K562 (cell line): ENCODE data around the gene ZDHHC11B. TPM values are rescaled to one million over a fixed set of nuclear protein-coding genes. Genes with fewer than 3 reads are reported as not detected.

Source experiments
- ARID4B ChIP-seq: sonication (generic); formaldehyde crosslinking; IDR thresholded peaks from 2 replicates; pipeline ENCODE4 v1.8.0; 2022; ENCODE audit warnings: mild to moderate bottlenecking, missing genetic modification reagents
- ATF3 ChIP-seq, 2 experiments: fragments of 450-650 bp in 1 of 2; sonication (generic) in 1 of 2; formaldehyde crosslinking in 1 of 2; IDR thresholded peaks in 1 of 2; conservative IDR thresholded peaks in 1 of 2; 2 replicates each; pipeline versions ENCODE4 v1.6.1 to v1.8.1; 2016 to 2023; ENCODE audit warnings: mild to moderate bottlenecking in 2 of 2, moderate library complexity in 2 of 2, inconsistent platforms in 1 of 2, missing genetic modification reagents in 1 of 2
- CHD4 ChIP-seq: fragments of 200-600 bp; sonication (generic); IDR thresholded peaks from 3 replicates; pipeline ENCODE4 v1.6.1; 2012; ENCODE audit warnings: low read depth, mild to moderate bottlenecking, mixed read lengths, low read length, inconsistent platforms; ENCODE audit not compliant: insufficient read depth, insufficient replicate concordance, poor library complexity, severe bottlenecking
- E2F3 ChIP-seq: fragments of 250-450 bp; sonication (Bioruptor Pico); IDR thresholded peaks from 2 replicates; pipeline ENCODE4 v1.4.0; 2020; ENCODE audit warnings: mild to moderate bottlenecking
- HMGN3 ChIP-seq: IDR thresholded peaks from 2 replicates; pipeline ENCODE4 v1.6.1; 2011; ENCODE audit warnings: borderline replicate concordance, low read depth, mild to moderate bottlenecking, mixed read lengths, low read length; ENCODE audit not compliant: insufficient read length; ENCODE audit errors: extremely low read depth
- SMAD2 ChIP-seq: fragments of 150-350 bp; IDR thresholded peaks from 2 replicates; pipeline ENCODE4 v1.6.1; 2014; ENCODE audit warnings: low read depth, mild to moderate bottlenecking, low read length
- SMAD3 ChIP-seq: fragments of 450-650 bp; formaldehyde crosslinking; conservative IDR thresholded peaks from 2 replicates; pipeline ENCODE4 v1.4.0; 2020; ENCODE audit warnings: mild to moderate bottlenecking
- TFAP4 ChIP-seq: sonication (generic); formaldehyde crosslinking; IDR thresholded peaks from 2 replicates; pipeline ENCODE4 v1.8.0; 2022; ENCODE audit warnings: missing genetic modification reagents, mild to moderate bottlenecking, moderate library complexity, borderline replicate concordance
- YY1 ChIP-seq, 3 experiments: IDR thresholded peaks; 2 replicates each; pipeline ENCODE4 v1.6.1; 2011; ENCODE audit warnings: low read length in 2 of 3, mild to moderate bottlenecking in 2 of 3, moderate library complexity in 2 of 3, borderline replicate concordance in 1 of 3, control low read depth in 1 of 3, low read depth in 1 of 3; ENCODE audit not compliant: insufficient read depth in 3 of 3, insufficient replicate concordance in 2 of 3, control insufficient read depth in 1 of 3, insufficient read length in 1 of 3; ENCODE audit errors: extremely low read depth in 1 of 3
- ZKSCAN3 ChIP-seq: fragments of 250-450 bp; sonication (Bioruptor Pico); IDR thresholded peaks from 2 replicates; pipeline ENCODE4 v1.4.0; 2020
- ZNF347 ChIP-seq: fragments of 450-650 bp; formaldehyde crosslinking; IDR thresholded peaks from 2 replicates; pipeline ENCODE4 v1.4.0; 2020; ENCODE audit warnings: low read depth, mild to moderate bottlenecking, moderate library complexity
- ZNF561 ChIP-seq: fragments of 450-650 bp; formaldehyde crosslinking; conservative IDR thresholded peaks from 2 replicates; pipeline ENCODE4 v1.4.0; 2020; ENCODE audit warnings: mild to moderate bottlenecking, moderate library complexity
- polyA plus RNA-seq, 8 experiments: library from polyadenylated mRNA; depleted of rRNA in 4 of 8; stranded (reverse) in 5 of 8; unstranded in 3 of 8; fragments of >200 nt; fragmentation: Nextera tagmentation in 2 of 8; fragmentation: Illumina TruSeq in 1 of 8; extraction: Ambion mirVana in 2 of 8; extraction: Trizol in 1 of 8; gene quantifications; 2 replicates each; pipeline versions ENCODE4 v1.2.1 to v1.2.3, GENCODE V29; 2011 to 2014; ENCODE audit warnings: inconsistent platforms in 1 of 8, missing spikeins in 1 of 8
- total RNA-seq, 7 experiments: library from RNA; depleted of rRNA in 6 of 7; stranded (reverse); fragments of >200 nt in 6 of 7; fragmentation: Illumina TruSeq in 2 of 7; extraction: Trizol in 2 of 7; gene quantifications; 2 replicates each; pipeline versions ENCODE4 v1.2.1 to v1.2.3, GENCODE V29; 2011 to 2021; ENCODE audit warnings: low replicate concordance in 1 of 7

ZDHHC11B gene
- total and polyA plus RNA-seq, 9 of the 15 experiments (the other 6 are each of a cell fraction or from before 2014, with no cell fraction given): 0.03 to 0.23 (median 0.15) TPM; not detected in 3

GRCh38 chr5:669111-669841 lies 115.3 kb downstream of the ZDHHC11B start (continued):
- no peak for TF ChIP-seq ARID4B
- TF ChIP-seq YY1 (IDR thresholded peaks at IDR 0.05; ENCODE audit: borderline replicate concordance in 1 of 3, control insufficient read depth in 1 of 3, extremely low read depth in 1 of 3, insufficient read depth in 3 of 3, insufficient read length in 1 of 3, insufficient replicate concordance in 2 of 3, low read depth in 1 of 3, low read length in 2 of 3): peak in 1 of 3 experiments; percentile 57
- TF ChIP-seq ZNF347 (CRISPR knock-in tag): no peak
- no peak for TF ChIP-seq ZKSCAN3 (CRISPR knock-in tag)
- TF ChIP-seq CHD4: no peak
- TF ChIP-seq SMAD2: no peak
- TF ChIP-seq ZNF561: no peak
- TF ChIP-seq TFAP4 (CRISPR knock-in tag): no peak
- TF ChIP-seq HMGN3: peak; percentile 59
- TF ChIP-seq E2F3 (CRISPR knock-in tag): no peak
- peak; percentile 26; the same call in 1 of the 2 replicates for TF ChIP-seq ATF3 (IDR thresholded peaks at IDR 0.05)
- TF ChIP-seq ATF3 (CRISPR knock-in tag; conservative IDR thresholded peaks at IDR 0.05): no peak
- TF ChIP-seq SMAD3 (CRISPR knock-in tag): no peak
